ENCODE results near the gene MCUB. TPM values are rescaled to one million over a fixed set of nuclear protein-coding genes. Genes with fewer than 3 reads are reported as not detected.

Gene MCUB
- total and polyA plus RNA-seq, 4 donors, result 1.3 to 4.9 (median 1.9) TPM

- H3K36me3 ChIP-seq (ENCODE audit: control insufficient read depth in 4 of 4, insufficient read depth in 3 of 4, low read depth in 1 of 4, low read length in 3 of 4), result no peaks in the 10 kb centered on the region
- WGBS, result 77% methylated on average over 4 of the region's 4 CpGs
- no peaks in the 10 kb centered on the region for H3K4me1 ChIP-seq (ENCODE audit: control insufficient read depth in 4 of 4, insufficient read depth in 4 of 4, low read length in 3 of 4)
- H3K27me3 ChIP-seq (ENCODE audit: control insufficient read depth in 4 of 4, insufficient read depth in 4 of 4, low read length in 3 of 4), result no peaks in the 10 kb centered on the region
- DNase-seq (ENCODE audit: low spot score), result no peak
- no peak overlapping the region for H3K27ac ChIP-seq (ENCODE audit: low read depth in 1 of 2, low read length in 2 of 2)
- no peak overlapping the region for H3K4me3 ChIP-seq (ENCODE audit: low read depth in 1 of 3, low read length in 3 of 3)
- H3K9me3 ChIP-seq (ENCODE audit: control insufficient read depth in 4 of 4, low read length in 3 of 4), result no peaks in the 10 kb centered on the region
- no peak for TF ChIP-seq HNF4G (IDR thresholded peaks at IDR 0.05)
- TF ChIP-seq HNF4A (conservative IDR thresholded peaks at IDR 0.05), result no peak
- no peak for TF ChIP-seq ZBTB33 (IDR thresholded peaks at IDR 0.05)
- no peak for TF ChIP-seq TAF1 (conservative IDR thresholded peaks at IDR 0.05)
- TF ChIP-seq SP1 (IDR thresholded peaks at IDR 0.05), result no peak
- no peak for TF ChIP-seq FOXA2 (IDR thresholded peaks at IDR 0.05)
- TF ChIP-seq NR2F2 (IDR thresholded peaks at IDR 0.05), result no peak
- no peak for TF ChIP-seq YY1 (IDR thresholded peaks at IDR 0.05)
- no peak for TF ChIP-seq RAD21 (IDR thresholded peaks at IDR 0.05)
- TF ChIP-seq JUND (IDR thresholded peaks at IDR 0.05), result no peak
- TF ChIP-seq REST (IDR thresholded peaks at IDR 0.05), result no peak
- TF ChIP-seq GABPA (IDR thresholded peaks at IDR 0.05 in 1 of 2, conservative IDR thresholded peaks at IDR 0.05 in 1 of 2), result no peak
- no peak for TF ChIP-seq MAX (IDR thresholded peaks at IDR 0.05)
- TF ChIP-seq FOXA1 (IDR thresholded peaks at IDR 0.05), result no peak
- no peak for TF ChIP-seq ATF3 (IDR thresholded peaks at IDR 0.05)
- H3K9ac ChIP-seq (ENCODE audit: low read depth in 1 of 2, low read length in 2 of 2), result no peak overlapping the region
Measured at GRCh38 chr4:109588176-109588575, 28.1 kb downstream of the MCUB start.

- Histone ChIP-seq H3K9ac (ENCODE audit: low read depth in 1 of 2, low read length in 2 of 2) (no peak overlapping the region), H3K36me3 (ENCODE audit: control insufficient read depth in 4 of 4, insufficient read depth in 3 of 4, low read depth in 1 of 4, low read length in 3 of 4) (no peaks in the 10 kb centered on the region), H3K4me1 (ENCODE audit: control insufficient read depth in 4 of 4, insufficient read depth in 4 of 4, low read length in 3 of 4) (no peaks in the 10 kb centered on the region), H3K27ac (ENCODE audit: low read depth in 1 of 2, low read length in 2 of 2) (no peak overlapping the region), H3K4me3 (ENCODE audit: low read depth in 1 of 3, low read length in 3 of 3) (no peak overlapping the region), H3K27me3 (ENCODE audit: control insufficient read depth in 4 of 4, insufficient read depth in 4 of 4, low read length in 3 of 4) (no peaks in the 10 kb centered on the region), H3K9me3 (ENCODE audit: control insufficient read depth in 4 of 4, low read length in 3 of 4) (no peaks in the 10 kb centered on the region)
- no peak for TF ChIP-seq HNF4A (conservative IDR thresholded peaks at IDR 0.05)
- no peak for TF ChIP-seq HNF4G (IDR thresholded peaks at IDR 0.05)
- no peak for TF ChIP-seq NR2F2 (IDR thresholded peaks at IDR 0.05)
- DNase-seq (ENCODE audit: low spot score), result no peak
- 76% methylated on average over 2 of the region's 2 CpGs for WGBS
Measured at GRCh38 chr4:109589119-109589518, 29.1 kb downstream of the MCUB start.
